Gastrocnemius medialis (tissue), 4 donors: ENCODE measurements around the gene PRSS33.

Experiments
- POLR2A ChIP-seq, 2 donors: fragments of 450-650 bp; IDR thresholded peaks; one replicate each; pipeline ENCODE4 v1.6.1; 2017; ENCODE audit warnings: antibody characterized with exemption in 2 of 2, mild to moderate bottlenecking in 2 of 2, moderate library complexity in 2 of 2
- TF ChIP-seq, protein P1 (sequence below), 5 experiments: fragments of 450-650 bp in 3 of 5; fragments of 200-600 bp in 2 of 5; sonication (generic) in 2 of 5; IDR thresholded peaks in 4 of 5; conservative IDR thresholded peaks in 1 of 5; 1 replicate in 4 of 5; 2 replicates in 1 of 5; pipeline ENCODE4 v1.5.1; 2016 to 2019; ENCODE audit warnings: antibody characterized with exemption in 5 of 5, mild to moderate bottlenecking in 3 of 5, moderate library complexity in 3 of 5

GRCh38 chr16:2737895-2738418 is 49.4 kb downstream of the PRSS33 start:
- TF ChIP-seq, protein P1, sequence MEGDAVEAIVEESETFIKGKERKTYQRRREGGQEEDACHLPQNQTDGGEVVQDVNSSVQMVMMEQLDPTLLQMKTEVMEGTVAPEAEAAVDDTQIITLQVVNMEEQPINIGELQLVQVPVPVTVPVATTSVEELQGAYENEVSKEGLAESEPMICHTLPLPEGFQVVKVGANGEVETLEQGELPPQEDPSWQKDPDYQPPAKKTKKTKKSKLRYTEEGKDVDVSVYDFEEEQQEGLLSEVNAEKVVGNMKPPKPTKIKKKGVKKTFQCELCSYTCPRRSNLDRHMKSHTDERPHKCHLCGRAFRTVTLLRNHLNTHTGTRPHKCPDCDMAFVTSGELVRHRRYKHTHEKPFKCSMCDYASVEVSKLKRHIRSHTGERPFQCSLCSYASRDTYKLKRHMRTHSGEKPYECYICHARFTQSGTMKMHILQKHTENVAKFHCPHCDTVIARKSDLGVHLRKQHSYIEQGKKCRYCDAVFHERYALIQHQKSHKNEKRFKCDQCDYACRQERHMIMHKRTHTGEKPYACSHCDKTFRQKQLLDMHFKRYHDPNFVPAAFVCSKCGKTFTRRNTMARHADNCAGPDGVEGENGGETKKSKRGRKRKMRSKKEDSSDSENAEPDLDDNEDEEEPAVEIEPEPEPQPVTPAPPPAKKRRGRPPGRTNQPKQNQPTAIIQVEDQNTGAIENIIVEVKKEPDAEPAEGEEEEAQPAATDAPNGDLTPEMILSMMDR (IDR thresholded peaks at IDR 0.05 in 4 of 5, conservative IDR thresholded peaks at IDR 0.05 in 1 of 5): no peak
- no peak for TF ChIP-seq POLR2A (IDR thresholded peaks at IDR 0.05)
